GM18907 (cell line): ENCODE measurements around the gene NOM1.

Experiments
- ATAC-seq: cut with Tn5 transposase; IDR thresholded peaks from one replicate; pipeline ENCODE4 v1.9.1; 2021; ENCODE audit warnings: mild to moderate bottlenecking, moderate library complexity; ENCODE audit not compliant: unreplicated experiment

The NOM1 gene

GRCh38 chr7:156979711-156980110 lies 30.2 kb downstream of the NOM1 start:
- ATAC-seq: no peak

- ATAC-seq: no peak
These were observed 34.8 kb downstream of the NOM1 start for GRCh38 chr7:156984174-156984891.

- no peak for ATAC-seq
These were observed 35.8 kb downstream of the NOM1 start for GRCh38 chr7:156985101-156985992.

- ATAC-seq: no peak
These were observed 36.9 kb downstream of the NOM1 start for GRCh38 chr7:156986378-156986777.

GRCh38 chr7:156988343-156989185 lies 39.1 kb downstream of the NOM1 start:
- ATAC-seq: no peak

GRCh38 chr7:156989766-156990535 lies 40.4 kb downstream of the NOM1 start:
- no peak for ATAC-seq

GRCh38 chr7:156993021-156993924 lies 43.8 kb downstream of the NOM1 start:
- ATAC-seq: no peak

- no peak for ATAC-seq
These were observed 44.4 kb downstream of the NOM1 start for GRCh38 chr7:156993925-156994235.

- no peak for ATAC-seq
These were observed 44.9 kb downstream of the NOM1 start for GRCh38 chr7:156994417-156994816.

GRCh38 chr7:156998988-156999957 lies 49.8 kb downstream of the NOM1 start:
- ATAC-seq: no peak

- no peak for ATAC-seq
These were observed 50.6 kb downstream of the NOM1 start for GRCh38 chr7:156999958-157000726.

- no peak for ATAC-seq
These were observed 51.5 kb downstream of the NOM1 start for GRCh38 chr7:157000741-157001653.

GRCh38 chr7:157001920-157002818 lies 52.7 kb downstream of the NOM1 start:
- no peak for ATAC-seq

- no peak for ATAC-seq
These were observed 53.4 kb downstream of the NOM1 start for GRCh38 chr7:157002819-157003421.

- no peak for ATAC-seq
These were observed 53.9 kb downstream of the NOM1 start for GRCh38 chr7:157003445-157003755.
